ENCODE data around the gene NME9.

The NME9 gene

GRCh38 chr3:138361561-138361971 is 31.9 kb upstream of the NME9 start:
- no peak overlapping the region for H3K4me2 ChIP-seq (ENCODE audit: low read depth, low read length, poor library complexity, severe bottlenecking)
- H2AFZ ChIP-seq (ENCODE audit: low read length): no peak overlapping the region
- H3K9me3 ChIP-seq (ENCODE audit: insufficient read depth, low read depth, low read length): no peaks in the 10 kb centered on the region
- no peaks in the 10 kb centered on the region for H4K20me1 ChIP-seq (ENCODE audit: insufficient read depth, low read length, poor library complexity, severe bottlenecking)
- no peaks in the 10 kb centered on the region for H3K79me2 ChIP-seq (ENCODE audit: insufficient read depth, low read length)
- no peaks in the 10 kb centered on the region for H3K9me2 ChIP-seq (replicated peaks; ENCODE audit: low read depth, low read length)
- H3K9ac ChIP-seq (ENCODE audit: low read depth, low read length, poor library complexity, severe bottlenecking): no peak overlapping the region
- H3F3A ChIP-seq (ENCODE audit: low read depth): no peaks in the 10 kb centered on the region
- H3K4me3 ChIP-seq (ENCODE audit: low read length, poor library complexity, severe bottlenecking): no peak overlapping the region
- H3K36me3 ChIP-seq (ENCODE audit: insufficient read depth, low read length): no peaks in the 10 kb centered on the region
- H3K27me3 ChIP-seq (ENCODE audit: insufficient read depth, low read length, poor library complexity, severe bottlenecking): no peaks in the 10 kb centered on the region
- no peak for TF ChIP-seq EZH2phosphoT487 (IDR thresholded peaks at IDR 0.05; ENCODE audit: borderline replicate concordance)
- TF ChIP-seq, protein P1, sequence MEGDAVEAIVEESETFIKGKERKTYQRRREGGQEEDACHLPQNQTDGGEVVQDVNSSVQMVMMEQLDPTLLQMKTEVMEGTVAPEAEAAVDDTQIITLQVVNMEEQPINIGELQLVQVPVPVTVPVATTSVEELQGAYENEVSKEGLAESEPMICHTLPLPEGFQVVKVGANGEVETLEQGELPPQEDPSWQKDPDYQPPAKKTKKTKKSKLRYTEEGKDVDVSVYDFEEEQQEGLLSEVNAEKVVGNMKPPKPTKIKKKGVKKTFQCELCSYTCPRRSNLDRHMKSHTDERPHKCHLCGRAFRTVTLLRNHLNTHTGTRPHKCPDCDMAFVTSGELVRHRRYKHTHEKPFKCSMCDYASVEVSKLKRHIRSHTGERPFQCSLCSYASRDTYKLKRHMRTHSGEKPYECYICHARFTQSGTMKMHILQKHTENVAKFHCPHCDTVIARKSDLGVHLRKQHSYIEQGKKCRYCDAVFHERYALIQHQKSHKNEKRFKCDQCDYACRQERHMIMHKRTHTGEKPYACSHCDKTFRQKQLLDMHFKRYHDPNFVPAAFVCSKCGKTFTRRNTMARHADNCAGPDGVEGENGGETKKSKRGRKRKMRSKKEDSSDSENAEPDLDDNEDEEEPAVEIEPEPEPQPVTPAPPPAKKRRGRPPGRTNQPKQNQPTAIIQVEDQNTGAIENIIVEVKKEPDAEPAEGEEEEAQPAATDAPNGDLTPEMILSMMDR (conservative IDR thresholded peaks at IDR 0.05; ENCODE audit: low read length): no peak
- peaks cover 7% of the 10 kb centered on the region for H3K4me1 ChIP-seq (ENCODE audit: insufficient read depth, low read length, poor library complexity, severe bottlenecking)

DNA sequence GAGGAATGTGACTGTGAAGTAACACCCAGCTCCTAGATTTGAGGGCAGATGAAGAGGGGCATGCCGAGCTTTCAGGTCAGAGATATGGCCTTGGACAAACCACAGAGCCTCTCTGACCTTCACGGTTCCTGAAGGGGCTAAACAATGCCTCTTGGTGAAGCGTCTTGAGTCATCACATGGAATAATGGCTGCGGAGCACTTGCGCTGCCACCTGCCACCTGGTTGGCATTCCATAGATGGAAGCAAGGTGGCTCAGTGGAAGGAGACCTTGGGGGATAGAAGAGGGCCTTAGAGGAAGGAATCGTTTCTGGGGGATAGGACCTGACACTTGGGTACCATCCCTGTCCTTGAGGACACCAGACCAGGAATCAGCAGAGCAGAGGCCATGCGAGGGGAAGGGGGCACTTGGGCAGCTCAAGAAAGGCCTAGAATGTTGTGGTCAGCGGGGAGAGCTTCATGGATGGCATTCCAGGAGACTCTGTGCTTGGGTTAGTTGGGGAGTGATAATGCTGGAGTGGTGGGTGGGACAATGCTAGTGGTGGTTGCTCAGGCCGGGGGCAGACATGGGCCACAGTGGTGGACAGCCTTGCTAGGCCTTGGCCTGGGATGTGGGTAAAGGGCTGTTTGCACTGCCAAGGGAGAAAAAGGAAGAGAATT is 31.3 kb upstream of the NME9 start:
- TF ChIP-seq, protein P1 (conservative IDR thresholded peaks at IDR 0.05; ENCODE audit: low read length): no peak
- TF ChIP-seq EZH2phosphoT487 (IDR thresholded peaks at IDR 0.05; ENCODE audit: borderline replicate concordance): no peak
- no peak overlapping the region for H2AFZ ChIP-seq (ENCODE audit: low read length)
- H3K9me3 ChIP-seq (ENCODE audit: insufficient read depth, low read depth, low read length): no peaks in the 10 kb centered on the region

GRCh38 chr3:138359919-138360868 is 30.5 kb upstream of the NME9 start:
- Histone ChIP-seq H3K9me2 (replicated peaks; ENCODE audit: low read depth, low read length) (no peaks in the 10 kb centered on the region), H3K79me2 (ENCODE audit: insufficient read depth, low read length) (no peaks in the 10 kb centered on the region), H3K9ac (ENCODE audit: low read depth, low read length, poor library complexity, severe bottlenecking) (no peak overlapping the region), H3K36me3 (ENCODE audit: insufficient read depth, low read length) (no peaks in the 10 kb centered on the region), H3F3A (ENCODE audit: low read depth) (no peaks in the 10 kb centered on the region), H3K27me3 (ENCODE audit: insufficient read depth, low read length, poor library complexity, severe bottlenecking) (no peaks in the 10 kb centered on the region), H3K9me3 (ENCODE audit: insufficient read depth, low read depth, low read length) (no peaks in the 10 kb centered on the region), H4K20me1 (ENCODE audit: insufficient read depth, low read length, poor library complexity, severe bottlenecking) (no peaks in the 10 kb centered on the region), H3K4me3 (ENCODE audit: low read length, poor library complexity, severe bottlenecking) (no peak overlapping the region), H3K4me2 (ENCODE audit: low read depth, low read length, poor library complexity, severe bottlenecking) (no peak overlapping the region), H3K4me1 (ENCODE audit: insufficient read depth, low read length, poor library complexity, severe bottlenecking) (peaks cover 7% of the 10 kb centered on the region), H2AFZ (ENCODE audit: low read length) (no peak overlapping the region)
- TF ChIP-seq EZH2phosphoT487 (IDR thresholded peaks at IDR 0.05; ENCODE audit: borderline replicate concordance): no peak
- TF ChIP-seq, protein P1 (conservative IDR thresholded peaks at IDR 0.05; ENCODE audit: low read length): no peak

More for the DNA sequence above, 31.3 kb upstream of the NME9 start:
- no peak overlapping the region for H3K4me3 ChIP-seq (ENCODE audit: low read length, poor library complexity, severe bottlenecking)
- no peaks in the 10 kb centered on the region for H3K27me3 ChIP-seq (ENCODE audit: insufficient read depth, low read length, poor library complexity, severe bottlenecking)
- H3K36me3 ChIP-seq (ENCODE audit: insufficient read depth, low read length): no peaks in the 10 kb centered on the region
- H4K20me1 ChIP-seq (ENCODE audit: insufficient read depth, low read length, poor library complexity, severe bottlenecking): no peaks in the 10 kb centered on the region
- no peaks in the 10 kb centered on the region for H3F3A ChIP-seq (ENCODE audit: low read depth)
- H3K9ac ChIP-seq (ENCODE audit: low read depth, low read length, poor library complexity, severe bottlenecking): no peak overlapping the region
- H3K79me2 ChIP-seq (ENCODE audit: insufficient read depth, low read length): no peaks in the 10 kb centered on the region
- H3K9me2 ChIP-seq (replicated peaks; ENCODE audit: low read depth, low read length): no peaks in the 10 kb centered on the region
- H3K4me2 ChIP-seq (ENCODE audit: low read depth, low read length, poor library complexity, severe bottlenecking): no peak overlapping the region
- peaks cover 7% of the 10 kb centered on the region for H3K4me1 ChIP-seq (ENCODE audit: insufficient read depth, low read length, poor library complexity, severe bottlenecking)
